GM19468 (cell line): ENCODE measurements around the gene AKR1B15.
"Not testable (repeated sequence)": the region's sequence is repeated elsewhere in the genome, so short reads cannot be mapped to it uniquely, and the experiment has no call there.

Source experiments
- ATAC-seq: cut with Tn5 transposase; IDR thresholded peaks from one replicate; pipeline ENCODE4 v1.9.1; 2021; ENCODE audit warnings: mild to moderate bottlenecking, moderate library complexity, moderate number of reproducible peaks; ENCODE audit not compliant: unreplicated experiment; ENCODE audit errors: extremely low read depth

The AKR1B15 gene

DNA sequence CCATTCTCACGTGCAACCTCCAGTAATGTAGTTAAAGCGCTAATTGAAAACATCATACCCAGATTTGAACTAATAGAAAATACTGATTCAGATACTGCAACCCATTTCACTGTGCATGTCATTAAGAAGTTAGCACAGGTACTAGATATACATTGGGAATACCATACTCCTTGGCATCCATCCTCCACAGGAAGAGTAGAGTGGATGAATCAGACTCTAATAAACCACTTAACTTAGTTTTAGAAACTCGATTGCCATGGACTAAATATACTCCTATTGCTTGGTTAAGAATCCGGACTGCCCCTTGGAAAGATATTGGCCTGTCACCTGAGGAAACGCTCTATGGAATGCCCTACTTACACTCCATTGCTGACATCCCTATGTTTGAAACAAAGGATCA, 9.5 kb downstream of the AKR1B15 start:
- ATAC-seq: no peak

GRCh38 chr7:134561616-134562015, 12.7 kb downstream of the AKR1B15 start:
- not testable (repeated sequence) for ATAC-seq

DNA sequence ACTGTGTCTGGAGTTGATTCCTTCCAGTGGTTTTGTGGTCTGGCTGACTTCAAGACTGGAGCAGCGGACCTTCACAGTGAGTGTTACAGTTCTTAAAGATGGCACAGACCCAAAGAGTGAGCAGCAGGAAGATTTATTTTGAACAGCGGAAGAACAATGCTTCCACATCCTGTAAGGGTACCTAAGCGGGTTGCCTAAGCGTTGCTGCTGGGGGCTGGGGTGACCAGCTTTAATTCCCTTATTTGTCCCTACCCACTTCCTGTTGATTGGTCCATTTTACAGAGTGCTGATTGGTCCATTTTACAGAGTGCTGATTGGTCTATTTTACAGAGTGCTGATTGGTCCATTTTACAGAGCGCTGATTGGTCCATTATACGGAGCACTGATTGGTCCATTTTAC, 13.2 kb downstream of the AKR1B15 start:
- ATAC-seq: no peak

- not testable (repeated sequence) for ATAC-seq
Observed at GRCh38 chr7:134563398-134563749, 14.5 kb downstream of the AKR1B15 start.

- no peak for ATAC-seq
Observed at GRCh38 chr7:134565643-134566136, 16.8 kb downstream of the AKR1B15 start.

DNA sequence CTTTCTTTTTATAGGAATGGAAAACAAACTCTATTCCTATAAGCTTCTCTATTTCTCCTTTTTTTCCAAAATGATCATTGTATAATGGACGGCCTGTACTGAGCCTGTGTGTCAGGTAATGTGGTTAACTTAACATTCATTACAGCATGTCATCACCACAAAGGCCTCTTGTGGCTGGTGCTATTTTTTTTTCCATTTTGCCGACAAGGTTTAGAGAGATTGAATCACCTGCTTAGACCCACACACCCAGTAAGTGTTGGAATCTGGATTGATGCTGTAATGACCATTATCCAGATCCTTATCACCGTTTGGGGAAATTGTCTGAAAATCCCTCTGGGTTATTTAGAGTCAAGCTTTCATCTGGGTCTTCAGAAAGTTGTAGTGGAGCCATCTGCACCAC, 18.5 kb downstream of the AKR1B15 start:
- no peak for ATAC-seq

DNA sequence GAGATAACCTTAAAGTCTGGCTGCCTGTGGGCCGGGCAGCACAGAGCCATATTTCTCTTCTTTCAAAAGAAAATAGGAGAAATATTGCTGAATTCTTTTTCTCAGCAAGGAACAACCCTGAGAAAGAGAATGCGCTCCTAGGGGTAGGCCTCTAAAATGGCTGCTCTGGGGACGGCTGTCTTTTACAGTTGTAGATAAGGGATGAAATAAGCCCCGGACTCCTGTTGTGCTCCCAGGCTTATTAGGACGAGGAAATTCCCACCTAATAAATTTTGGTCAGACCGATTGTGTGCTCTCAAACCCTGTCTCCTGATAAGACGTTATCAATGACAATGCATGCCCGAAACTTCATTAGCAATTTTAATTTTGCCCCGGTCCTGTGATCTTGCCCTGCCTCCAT, 21.1 kb downstream of the AKR1B15 start:
- ATAC-seq: not testable (repeated sequence)

GRCh38 chr7:134571101-134571500, 22.2 kb downstream of the AKR1B15 start:
- ATAC-seq: no peak

DNA sequence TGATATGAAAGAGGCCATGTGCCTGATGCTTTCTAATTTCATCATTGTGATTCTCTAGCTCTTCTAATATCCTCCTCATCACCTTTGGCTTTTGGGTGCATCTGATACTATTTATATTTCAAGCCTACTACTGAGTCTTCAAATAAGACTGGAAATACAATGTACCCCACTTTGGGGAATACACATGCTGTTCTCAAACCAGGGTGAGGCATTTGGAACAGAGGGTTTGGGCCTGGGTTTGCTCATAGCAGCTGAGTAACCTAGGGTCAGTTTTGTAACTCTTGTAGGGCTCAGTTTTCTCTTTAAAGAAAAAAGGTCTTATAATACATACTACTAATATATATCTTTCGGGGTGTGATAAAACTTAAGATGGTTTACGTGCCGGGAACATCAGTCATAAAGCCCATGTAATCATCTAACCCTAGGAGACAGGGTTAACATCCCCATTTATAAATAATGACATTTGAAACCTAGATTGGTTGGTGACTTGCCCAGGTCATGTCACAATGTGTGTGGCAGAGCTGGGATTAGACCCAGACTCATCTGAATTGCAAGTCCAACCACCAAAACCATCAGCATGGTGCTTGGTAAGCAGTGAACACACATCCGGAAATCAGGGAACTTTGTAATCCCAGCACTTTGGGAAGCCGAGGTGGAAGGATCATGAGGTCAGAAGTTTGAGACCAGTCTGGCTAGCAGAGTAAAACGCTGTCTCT, 23.0 kb downstream of the AKR1B15 start:
- no peak for ATAC-seq

DNA sequence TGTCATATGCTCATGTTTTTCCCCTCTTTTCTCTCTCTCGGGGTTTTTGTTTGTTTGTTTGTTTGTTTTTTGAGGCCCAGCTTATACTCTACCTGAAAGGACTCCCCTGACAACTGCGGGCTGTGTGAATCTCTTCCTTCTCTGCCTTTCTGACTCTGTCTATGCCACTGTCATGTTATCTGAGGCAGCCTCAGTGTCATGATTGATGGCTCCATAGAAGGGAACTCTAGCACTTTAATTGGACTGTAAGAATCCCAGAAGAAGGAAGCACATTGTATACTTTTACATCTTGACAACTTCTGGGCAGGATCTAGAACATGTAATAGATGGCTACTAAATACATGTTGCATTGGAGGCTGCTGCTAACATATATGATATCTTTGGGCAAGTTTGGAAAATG, 25.4 kb downstream of the AKR1B15 start:
- ATAC-seq: no peak

- no peak for ATAC-seq
Observed at GRCh38 chr7:134584290-134584689, 35.4 kb downstream of the AKR1B15 start.

DNA sequence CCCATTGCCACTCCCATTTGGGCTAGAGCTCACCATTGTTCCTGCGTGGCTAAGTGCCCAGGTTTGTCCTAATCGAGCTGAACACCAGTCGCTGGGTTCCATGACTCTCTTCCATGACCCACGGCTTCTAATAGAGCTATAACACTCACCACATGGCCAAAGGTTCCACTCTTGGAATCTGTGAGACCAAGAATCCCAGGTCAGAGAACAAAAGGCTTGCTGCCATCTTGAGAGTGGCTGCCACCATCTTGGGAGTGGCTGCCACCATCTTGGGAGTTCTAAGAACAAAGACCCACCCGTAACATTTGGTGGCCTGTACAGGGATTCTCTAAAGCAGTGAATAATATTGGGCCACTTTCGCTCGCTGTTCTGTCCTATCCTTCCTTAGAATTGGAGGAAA, 37.0 kb downstream of the AKR1B15 start:
- no peak for ATAC-seq

GRCh38 chr7:134587750-134588149, 38.8 kb downstream of the AKR1B15 start:
- ATAC-seq: no peak

DNA sequence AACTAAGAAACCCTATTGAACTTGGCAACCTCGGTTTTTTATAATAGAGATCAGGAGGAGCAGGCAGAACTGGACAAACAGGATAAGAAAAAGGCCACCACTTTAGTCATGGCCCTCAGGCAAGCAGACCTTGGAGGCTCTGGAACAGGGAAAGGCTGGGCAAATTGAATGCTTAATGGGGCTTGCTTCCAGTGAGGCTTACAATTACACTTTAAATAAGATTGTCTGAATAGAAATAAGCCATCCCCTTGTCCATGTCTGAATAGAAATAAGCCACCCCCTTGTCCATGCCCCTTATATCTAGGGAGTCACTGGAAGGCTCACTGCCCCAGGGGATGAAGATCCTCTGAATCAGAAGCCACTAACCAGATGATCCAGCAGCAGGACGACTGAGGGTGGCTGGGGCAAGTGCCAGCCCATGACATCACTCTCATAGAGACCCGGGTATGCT, 40.6 kb downstream of the AKR1B15 start:
- ATAC-seq: no peak

DNA sequence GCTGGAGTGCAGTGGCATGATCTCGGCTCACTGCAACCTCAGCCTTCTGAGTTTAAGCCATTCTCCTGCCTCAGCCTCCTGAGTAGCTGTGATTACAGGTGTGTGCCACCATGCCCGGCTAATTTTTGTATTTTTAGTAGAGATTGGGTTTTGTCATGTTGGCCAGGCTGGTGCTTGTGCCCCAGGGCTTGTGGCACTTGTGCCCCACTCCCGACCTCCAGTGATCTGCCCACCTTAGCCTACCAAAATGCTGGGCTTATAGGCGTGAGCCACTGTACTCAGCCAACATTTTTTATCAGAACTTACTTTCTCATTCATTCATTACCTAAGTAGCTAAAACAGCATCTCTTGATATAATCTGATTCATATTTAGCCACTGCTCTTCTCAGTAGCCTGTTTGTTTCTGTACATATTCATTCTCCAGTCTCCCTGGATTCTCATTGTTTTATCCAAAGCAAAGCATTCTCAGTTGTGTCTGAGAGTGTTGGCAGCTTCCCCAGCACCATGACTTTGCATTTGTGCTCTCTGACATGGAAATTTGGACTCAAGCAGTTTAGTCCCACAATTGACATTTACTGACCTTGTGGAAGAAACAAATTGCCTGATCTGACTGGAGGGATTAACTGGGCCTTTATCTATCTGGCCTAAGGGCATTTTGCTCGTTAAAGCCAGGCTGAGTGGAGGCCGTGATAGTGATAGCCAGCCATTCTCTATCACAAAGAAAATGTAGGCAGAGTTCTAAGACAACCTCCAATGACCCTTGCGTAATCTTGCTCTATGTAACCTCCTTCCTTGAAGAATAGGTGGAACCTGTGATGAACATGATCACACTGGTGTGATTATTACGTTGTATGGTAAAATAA, 44.9 kb downstream of the AKR1B15 start:
- no peak for ATAC-seq

DNA sequence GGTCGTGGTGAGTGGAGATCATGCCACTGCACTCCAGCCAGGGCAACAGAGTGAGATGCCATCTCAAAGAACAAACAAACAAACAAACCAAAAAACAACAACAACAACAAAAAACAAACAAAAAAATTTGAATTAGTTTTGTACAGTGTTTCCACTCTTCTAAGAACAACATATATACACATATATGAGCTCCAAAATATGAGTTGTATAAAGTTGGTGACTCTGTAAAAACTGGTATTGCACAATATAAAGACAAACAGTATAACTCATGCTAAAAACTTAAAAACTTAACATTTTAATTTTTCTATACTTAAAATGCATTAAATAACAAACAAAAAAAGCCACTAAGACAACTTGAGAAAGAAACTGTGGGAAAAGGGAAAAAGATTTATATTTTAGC, 46.0 kb downstream of the AKR1B15 start:
- ATAC-seq: no peak

- no peak for ATAC-seq
Observed at GRCh38 chr7:134599371-134599770, 50.5 kb downstream of the AKR1B15 start.

GRCh38 chr7:134601459-134601858, 52.5 kb downstream of the AKR1B15 start:
- no peak for ATAC-seq

DNA sequence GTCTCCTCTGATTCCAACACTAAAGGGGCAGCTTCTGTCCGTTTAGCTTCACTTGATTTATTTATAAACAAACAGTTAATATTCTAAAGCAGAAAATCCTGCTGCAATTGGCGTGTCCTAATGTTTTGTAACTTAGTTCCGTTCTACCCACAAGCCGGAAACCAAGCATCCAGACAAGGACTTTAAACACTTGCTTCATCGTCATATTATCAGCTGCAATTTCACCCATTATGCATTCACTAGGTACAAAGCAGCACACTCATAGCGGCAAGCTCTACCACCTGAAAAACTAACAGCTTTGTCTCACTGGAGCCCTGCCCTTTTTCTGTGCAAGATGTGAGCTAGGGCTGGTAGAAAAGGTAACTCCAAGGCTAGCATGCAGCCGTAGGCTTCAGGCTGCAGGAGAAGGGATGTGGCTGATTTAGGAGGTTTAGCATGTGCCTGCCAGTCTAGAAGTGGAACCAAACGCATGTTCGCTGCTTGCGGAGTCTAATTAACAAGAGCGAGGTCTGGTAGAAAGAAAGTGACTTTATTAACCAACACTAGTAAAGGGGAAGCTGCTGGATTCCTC, 54.1 kb downstream of the AKR1B15 start:
- ATAC-seq: no peak

DNA sequence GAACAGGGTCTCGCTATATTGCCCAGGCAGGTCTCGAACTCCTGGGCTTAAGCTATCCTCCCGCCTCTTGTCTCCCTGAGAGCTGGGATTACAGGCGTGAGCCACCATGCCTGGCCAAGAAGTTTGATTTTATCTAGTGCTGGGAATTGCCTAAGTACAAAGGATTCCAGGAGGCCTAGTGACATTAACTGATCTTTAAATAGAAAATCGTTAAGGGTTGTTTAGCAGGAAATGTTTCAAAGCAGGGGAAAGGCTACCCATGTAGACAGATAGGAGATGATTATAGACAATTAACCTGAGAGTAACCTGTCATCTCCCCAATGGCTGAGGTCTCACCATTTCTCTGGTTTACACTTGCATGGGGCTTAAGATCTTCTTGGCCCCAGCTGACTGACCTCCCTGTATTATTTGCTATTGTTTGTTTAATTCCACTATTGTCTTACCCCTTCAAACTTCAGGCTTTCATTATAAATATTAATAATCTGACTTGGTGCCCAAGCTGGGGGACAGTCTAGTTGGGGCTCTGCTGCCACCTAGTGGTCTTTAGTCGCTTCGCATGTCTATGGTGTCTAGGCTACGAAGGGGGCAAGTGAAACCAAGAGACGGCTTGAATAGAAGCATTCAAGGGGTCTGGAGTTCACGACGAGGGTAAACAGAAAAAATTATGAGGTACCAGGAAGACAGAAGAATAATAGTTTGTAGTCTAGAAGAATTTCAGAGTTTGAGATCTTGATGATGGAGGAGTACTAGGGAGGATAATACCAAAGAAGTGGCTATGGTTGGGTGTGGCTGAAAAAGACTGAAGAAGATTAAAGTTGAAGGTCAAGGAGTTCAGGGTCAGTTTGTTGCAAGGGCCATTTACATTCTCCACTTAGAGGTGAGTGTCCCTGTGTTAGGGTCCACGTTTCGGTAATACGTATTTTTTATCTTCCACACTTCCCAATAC, 57.3 kb downstream of the AKR1B15 start:
- peak; percentile 46 for ATAC-seq
